Endothelial cell of umbilical vein (primary cell): Measurements from ENCODE around the gene OR2Y1. TPM values are rescaled to one million over a fixed set of nuclear protein-coding genes. Genes with fewer than 3 reads are reported as not detected.

Experiments
- BruUV-seq: library from RNA; stranded (reverse); fragments of 400-500 nt; replicated peaks from 2 replicates; lab custom pipeline; 2021; lab: Mats Ljungman, UMichigan
- CTCF ChIA-PET: fragments of 300-600, 350-600 bp; sonication (Branson Sonifier 250); formaldehyde crosslinking; loops from one replicate; lab custom pipeline; 2021; ENCODE audit warnings: antibody characterized with exemption, inconsistent platforms; lab: Charles Lee
- POLR2A ChIA-PET: fragments of 300-600, 350-600 bp; sonication (Branson Sonifier 250); formaldehyde crosslinking; loops from one replicate; lab custom pipeline; 2021; ENCODE audit warnings: antibody characterized with exemption, inconsistent platforms; lab: Charles Lee
- DNase-seq: peaks from one replicate; pipeline ENCODE4 v3.0.0-alpha.2; 2011; ENCODE audit warnings: low read depth, low spot score
- FAIRE-seq: peaks from 2 replicates; lab custom pipeline; 2011; peaks lifted over from hg19 to GRCh38; lab: Jason Lieb, UNC
- H2AFZ ChIP-seq: 2 replicates; pipeline ENCODE4 v1.6.0; 2012; ENCODE audit warnings: low read depth, low read length, control low read depth, inconsistent platforms
- H3K27ac ChIP-seq: 2 replicates; pipeline ENCODE4 v1.5.1; 2011; ENCODE audit warnings: low read depth, mild to moderate bottlenecking, control low read depth, low read length, moderate library complexity; ENCODE audit not compliant: insufficient read depth
- H3K27me3 ChIP-seq, 2 experiments: 2 replicates each; pipeline versions ENCODE4 v1.6.0 to v1.6.1; 2011; ENCODE audit warnings: low read length in 2 of 2, mixed read lengths in 1 of 2; ENCODE audit not compliant: control insufficient read depth in 2 of 2, insufficient read depth in 2 of 2
- H3K36me3 ChIP-seq, 2 experiments: 2 replicates in 1 of 2; 3 replicates in 1 of 2; pipeline ENCODE4 v1.5.1; 2011; ENCODE audit warnings: low read length in 2 of 2, mild to moderate bottlenecking in 1 of 2, moderate library complexity in 1 of 2; ENCODE audit not compliant: control insufficient read depth in 2 of 2, insufficient read depth in 2 of 2; ENCODE audit errors: extremely low read depth in 1 of 2
- H3K4me1 ChIP-seq: 3 replicates; pipeline ENCODE4 v1.5.1; 2011; ENCODE audit warnings: mild to moderate bottlenecking, low read length; ENCODE audit not compliant: control insufficient read depth, insufficient read depth; ENCODE audit errors: extremely low read depth
- H3K4me2 ChIP-seq: 2 replicates; pipeline ENCODE4 v1.6.1; 2011; ENCODE audit warnings: low read length, control low read depth, mixed read lengths; ENCODE audit not compliant: insufficient read depth
- H3K4me3 ChIP-seq, 3 experiments: fragments of 200-600 bp in 1 of 3; sonication (generic), shearing (Covaris generic) in 1 of 3; replicated peaks in 1 of 3; 2 replicates each; pipeline ENCODE4 v1.5.1; 2011 to 2016; ENCODE audit warnings: control low read depth in 3 of 3, low read length in 3 of 3, mild to moderate bottlenecking in 2 of 3, inconsistent platforms in 1 of 3, low read depth in 1 of 3, moderate library complexity in 1 of 3; ENCODE audit not compliant: insufficient read depth in 1 of 3
- H3K79me2 ChIP-seq: 2 replicates; pipeline ENCODE4 v1.6.0; 2012; ENCODE audit warnings: low read length, inconsistent platforms; ENCODE audit not compliant: control insufficient read depth, insufficient read depth
- H3K9ac ChIP-seq: replicated peaks from 2 replicates; pipeline ENCODE3; 2011; ENCODE audit warnings: low read length, control low read depth; ENCODE audit not compliant: insufficient read depth; ENCODE audit errors: extremely low read depth
- H3K9me1 ChIP-seq: replicated peaks from 3 replicates; pipeline ENCODE4 v1.6.0; 2011; ENCODE audit warnings: mild to moderate bottlenecking, low read length; ENCODE audit not compliant: control insufficient read depth, insufficient read depth; ENCODE audit errors: extremely low read depth
- H3K9me3 ChIP-seq: replicated peaks from 2 replicates; pipeline ENCODE4 v1.5.1; 2012; ENCODE audit warnings: low read length, inconsistent platforms; ENCODE audit not compliant: control insufficient read depth, insufficient read depth
- H4K20me1 ChIP-seq: replicated peaks from 2 replicates; pipeline ENCODE3; 2011; ENCODE audit warnings: mild to moderate bottlenecking, low read length; ENCODE audit not compliant: control insufficient read depth, insufficient read depth; ENCODE audit errors: extremely low read depth
- CTCF ChIP-seq, 2 donors: IDR thresholded peaks; 1 replicate in 1 of 2; 2 replicates in 1 of 2; pipeline ENCODE4 v1.5.1; 2011; ENCODE audit warnings: low read length in 2 of 2, mild to moderate bottlenecking in 2 of 2, moderate library complexity in 2 of 2, control low read depth in 1 of 2, inconsistent platforms in 1 of 2, low read depth in 1 of 2; ENCODE audit not compliant: insufficient read depth in 1 of 2; ENCODE audit errors: extremely low read depth in 1 of 2
- EZH2 ChIP-seq: IDR thresholded peaks from 2 replicates; pipeline ENCODE4 v1.6.1; 2012; ENCODE audit warnings: borderline replicate concordance, low read depth, mild to moderate bottlenecking, moderate library complexity, low read length, inconsistent platforms; ENCODE audit not compliant: severe bottlenecking
- FOS ChIP-seq: IDR thresholded peaks from 2 replicates; pipeline ENCODE4 v1.6.1; 2011; ENCODE audit warnings: mild to moderate bottlenecking, low read length, moderate library complexity, borderline replicate concordance; ENCODE audit not compliant: insufficient read depth
- GATA2 ChIP-seq: IDR thresholded peaks from 2 replicates; pipeline ENCODE4 v1.7.0; 2011; ENCODE audit warnings: low read depth, mild to moderate bottlenecking, moderate library complexity, mixed read lengths, low read length; ENCODE audit not compliant: insufficient read length, insufficient read depth
- JUN ChIP-seq: IDR thresholded peaks from 2 replicates; pipeline ENCODE4 v1.6.1; 2011; ENCODE audit warnings: borderline replicate concordance, low read depth; ENCODE audit not compliant: insufficient read length, insufficient read depth
- MAX ChIP-seq: IDR thresholded peaks from 2 replicates; pipeline ENCODE4 v1.6.1; 2011; ENCODE audit not compliant: insufficient read depth, insufficient read length
- MYC ChIP-seq: IDR thresholded peaks from one replicate; pipeline ENCODE4 v1.6.1; 2011; ENCODE audit warnings: mild to moderate bottlenecking, low read depth, low read length
- POLR2A ChIP-seq: IDR thresholded peaks from 2 replicates; pipeline ENCODE4 v1.6.1; 2012; ENCODE audit warnings: low read depth, mild to moderate bottlenecking, control low read depth, low read length
- POLR2AphosphoS5 ChIP-seq: IDR thresholded peaks from 2 replicates; pipeline ENCODE4 v1.6.1; 2012; ENCODE audit warnings: low read depth, mild to moderate bottlenecking, control low read depth, low read length, moderate library complexity; ENCODE audit not compliant: insufficient read depth
- dilution Hi-C: fragments of 300-500 bp; cut with MboI; formaldehyde crosslinking; loops from one replicate; pipeline ENCODE4 v1.15.0; 2019; ENCODE audit warnings: low sequenced_read_pairs; ENCODE audit not compliant: extremely low pct_ligation_motif_present
- intact Hi-C: fragments of 100-400 bp; cut with micrococcal nuclease; formaldehyde crosslinking; loops from one replicate; pipeline ENCODE4 v1.10.0; 2022
- polyA plus RNA-seq, 4 experiments: library from polyadenylated mRNA; depleted of rRNA in 3 of 4; stranded (reverse) in 3 of 4; unstranded in 1 of 4; fragments of >200 nt; gene quantifications; 2 replicates each; pipeline versions ENCODE4 v1.2.1 to v1.2.3, GENCODE V29; 2011 to 2012; ENCODE audit warnings: missing spikeins in 1 of 4
- total RNA-seq: library from RNA; stranded (reverse); gene quantifications from 2 replicates; pipeline ENCODE4 v1.2.3, GENCODE V29; 2021

The OR2Y1 gene
- total and polyA plus RNA-seq, 2 donors (not counting 3 experiments of a cell fraction or from before 2014, with no cell fraction given), result not detected

- no peak overlapping the region for H3K9ac ChIP-seq
- BruUV-seq, result no TSS peak
- intact Hi-C loops (no loop called here), dilution Hi-C loops (no loop called here)
- no peaks in the 10 kb centered on the region for H3K79me2 ChIP-seq
- DNase-seq (no peak), FAIRE-seq (no peak)
- no peaks in the 10 kb centered on the region for H3K27me3 ChIP-seq
- H3K27ac ChIP-seq, result no peak overlapping the region
- H4K20me1 ChIP-seq, result no peaks in the 10 kb centered on the region
- H3K9me3 ChIP-seq, result no peaks in the 10 kb centered on the region
- POLR2A ChIA-PET, result no interaction called here
- H3K36me3 ChIP-seq, result no peaks in the 10 kb centered on the region
- H3K4me1 ChIP-seq, result no peaks in the 10 kb centered on the region
- no peak overlapping the region for H2AFZ ChIP-seq
- no peak overlapping the region for H3K4me2 ChIP-seq
- H3K4me3 ChIP-seq, result no peak overlapping the region
- CTCF ChIA-PET, result no interaction called here
- TF ChIP-seq GATA2 (no peak), POLR2A (no peak), JUN (no peak), CTCF (IDR thresholded peaks at IDR 0.05; ENCODE audit: extremely low read depth in 1 of 2, insufficient read depth in 1 of 2, low read depth in 1 of 2, low read length in 2 of 2) (no peak), POLR2AphosphoS5 (no peak), EZH2 (no peak), MYC (no peak), MAX (no peak), FOS (no peak)
- H3K9me1 ChIP-seq, result no peaks in the 10 kb centered on the region
Observed at GRCh38 chr5:180775624-180776023, 35.8 kb upstream of the OR2Y1 start.
